Measurements from ENCODE around the gene MYO5B. TPM values are rescaled to one million over a fixed set of nuclear protein-coding genes. Genes with fewer than 3 reads are reported as not detected.

Gene MYO5B
- total RNA-seq, 1 donor from 2014 or later, result 39.1 TPM

- Mint-ChIP-seq H3K27me3 (peaks cover 24% of the 10 kb centered on the region), H3K4me3 (ENCODE audit: low read depth) (no peak overlapping the region), H3K9me3 (ENCODE audit: low read depth) (no peaks in the 10 kb centered on the region), H3K4me1 (ENCODE audit: low read depth) (peaks cover under 1% of the 10 kb centered on the region), H3K36me3 (ENCODE audit: insufficient read depth) (peaks cover 27% of the 10 kb centered on the region), H3K27ac (no peak overlapping the region)
- no peak for TF ChIP-seq CTCF (IDR thresholded peaks at IDR 0.05; ENCODE audit: unreplicated experiment)
- no peak for DNase-seq (ENCODE audit: low spot score, unreplicated experiment)
Observed at GRCh38 chr18:49905771-49906170, 289.2 kb downstream of the MYO5B start.

- Mint-ChIP-seq H3K27me3 (peaks cover 21% of the 10 kb centered on the region), H3K4me3 (ENCODE audit: low read depth) (no peak overlapping the region), H3K9me3 (ENCODE audit: low read depth) (no peaks in the 10 kb centered on the region), H3K27ac (peak overlapping the region; percentile 60), H3K36me3 (ENCODE audit: insufficient read depth) (peaks cover 26% of the 10 kb centered on the region), H3K4me1 (ENCODE audit: low read depth) (no peaks in the 10 kb centered on the region)
- TF ChIP-seq CTCF (IDR thresholded peaks at IDR 0.05; ENCODE audit: unreplicated experiment), result no peak
- DNase-seq (ENCODE audit: low spot score, unreplicated experiment), result no peak
Observed at GRCh38 chr18:49904871-49905555, 289.9 kb downstream of the MYO5B start.

- DNase-seq (ENCODE audit: low spot score, unreplicated experiment), result no peak
- no peak overlapping the region for H3K4me3 Mint-ChIP-seq (ENCODE audit: low read depth)
- no peaks in the 10 kb centered on the region for H3K9me3 Mint-ChIP-seq (ENCODE audit: low read depth)
- no peak for TF ChIP-seq CTCF (IDR thresholded peaks at IDR 0.05; ENCODE audit: unreplicated experiment)
- no peaks in the 10 kb centered on the region for H3K4me1 Mint-ChIP-seq (ENCODE audit: low read depth)
- peaks cover 2% of the 10 kb centered on the region for H3K27me3 Mint-ChIP-seq
- H3K27ac Mint-ChIP-seq, result no peak overlapping the region
- peaks cover 22% of the 10 kb centered on the region for H3K36me3 Mint-ChIP-seq (ENCODE audit: insufficient read depth)
Observed at GRCh38 chr18:49901862-49902340, 293.0 kb downstream of the MYO5B start.

- H3K4me3 Mint-ChIP-seq (ENCODE audit: low read depth), result no peak overlapping the region
- H3K4me1 Mint-ChIP-seq (ENCODE audit: low read depth), result no peaks in the 10 kb centered on the region
- peak; percentile 21 for TF ChIP-seq CTCF (IDR thresholded peaks at IDR 0.05; ENCODE audit: unreplicated experiment)
- H3K27me3 Mint-ChIP-seq, result no peaks in the 10 kb centered on the region
- H3K27ac Mint-ChIP-seq, result no peak overlapping the region
- H3K36me3 Mint-ChIP-seq (ENCODE audit: insufficient read depth), result peaks cover 18% of the 10 kb centered on the region
- DNase-seq (ENCODE audit: low spot score, unreplicated experiment), result no peak
- no peaks in the 10 kb centered on the region for H3K9me3 Mint-ChIP-seq (ENCODE audit: low read depth)
Observed at GRCh38 chr18:49899657-49900330, 295.2 kb downstream of the MYO5B start.

GRCh38 chr18:49898421-49898820 lies 296.5 kb downstream of the MYO5B start:
- no peak for TF ChIP-seq CTCF (IDR thresholded peaks at IDR 0.05; ENCODE audit: unreplicated experiment)
- no peaks in the 10 kb centered on the region for H3K4me1 Mint-ChIP-seq (ENCODE audit: low read depth)

More at GRCh38 chr18:49898421-49898820, 296.5 kb downstream of the MYO5B start:
- H3K27ac Mint-ChIP-seq, result no peak overlapping the region
- H3K4me3 Mint-ChIP-seq (ENCODE audit: low read depth), result no peak overlapping the region
- H3K27me3 Mint-ChIP-seq, result no peaks in the 10 kb centered on the region
- H3K9me3 Mint-ChIP-seq (ENCODE audit: low read depth), result no peaks in the 10 kb centered on the region
- peaks cover 14% of the 10 kb centered on the region for H3K36me3 Mint-ChIP-seq (ENCODE audit: insufficient read depth)
- DNase-seq (ENCODE audit: low spot score, unreplicated experiment), result peak; percentile 63

Measured in progenitor cell of endocrine pancreas (in vitro differentiated cells).